ENCODE data around the gene CDIP1.

GRCh38 chr16:4488499-4488967 is 50.0 kb downstream of the CDIP1 start:
- TF ChIP-seq ATF3 (IDR thresholded peaks at IDR 0.05; ENCODE audit: borderline replicate concordance, extremely low read depth, low read depth, low read length), result no peak
- TF ChIP-seq CBX5 (IDR thresholded peaks at IDR 0.05; ENCODE audit: low read depth), result no peak

All from GM12878 (cell line).